Loucy (cell line): Measurements from ENCODE around the gene PGK2.

Source experiments
- CTCF ChIP-seq: fragments of 200-600 bp; sonication (generic); conservative IDR thresholded peaks from 2 replicates; pipeline ENCODE4 v1.5.1; 2014; ENCODE audit warnings: mild to moderate bottlenecking, antibody characterized with exemption, low read length
- EZH2phosphoT487 ChIP-seq: fragments of 200-600 bp; IDR thresholded peaks from 2 replicates; pipeline ENCODE4 v1.6.1; 2018; ENCODE audit warnings: antibody characterized with exemption, mild to moderate bottlenecking, moderate library complexity, borderline replicate concordance

- TF ChIP-seq CTCF (no peak), EZH2phosphoT487 (no peak)
Observed at GRCh38 chr6:49801525-49801924, 14.4 kb upstream of the PGK2 start.
